SK-N-DZ (cell line): ENCODE data around the gene CRYZL1.

ENCODE experiments used
- DNase-seq: peaks from one replicate; pipeline ENCODE4 v3.0.0-alpha.2; 2015; ENCODE audit warnings: low spot score

CRYZL1 gene

GRCh38 chr21:33662046-33662445, 20.5 kb upstream of the CRYZL1 start:
- no peak for DNase-seq

- DNase-seq = no peak
Measured at GRCh38 chr21:33661146-33661545, 19.6 kb upstream of the CRYZL1 start.

GRCh38 chr21:33660406-33660805, 18.9 kb upstream of the CRYZL1 start:
- no peak for DNase-seq

DNA sequence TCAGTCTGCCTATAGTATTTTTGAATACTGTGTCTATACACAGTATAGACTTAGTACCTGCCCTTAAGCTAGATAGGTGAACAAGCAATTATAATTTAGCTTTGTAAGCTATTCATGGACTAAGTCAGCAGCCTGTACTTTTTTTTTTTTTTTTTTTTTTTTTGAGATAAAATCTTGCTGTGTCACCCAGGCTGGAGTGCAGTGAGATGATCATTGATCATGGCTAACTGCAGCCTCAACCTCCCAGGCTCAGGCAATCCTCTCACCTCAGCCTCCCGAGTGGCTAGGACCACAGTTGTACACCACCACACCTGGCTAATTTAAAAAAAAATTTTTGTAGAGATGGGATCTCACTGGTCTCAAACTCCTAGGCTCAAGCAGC, 18.0 kb upstream of the CRYZL1 start:
- DNase-seq = no peak

GRCh38 chr21:33658919-33659567, 17.5 kb upstream of the CRYZL1 start:
- DNase-seq = no peak

DNA sequence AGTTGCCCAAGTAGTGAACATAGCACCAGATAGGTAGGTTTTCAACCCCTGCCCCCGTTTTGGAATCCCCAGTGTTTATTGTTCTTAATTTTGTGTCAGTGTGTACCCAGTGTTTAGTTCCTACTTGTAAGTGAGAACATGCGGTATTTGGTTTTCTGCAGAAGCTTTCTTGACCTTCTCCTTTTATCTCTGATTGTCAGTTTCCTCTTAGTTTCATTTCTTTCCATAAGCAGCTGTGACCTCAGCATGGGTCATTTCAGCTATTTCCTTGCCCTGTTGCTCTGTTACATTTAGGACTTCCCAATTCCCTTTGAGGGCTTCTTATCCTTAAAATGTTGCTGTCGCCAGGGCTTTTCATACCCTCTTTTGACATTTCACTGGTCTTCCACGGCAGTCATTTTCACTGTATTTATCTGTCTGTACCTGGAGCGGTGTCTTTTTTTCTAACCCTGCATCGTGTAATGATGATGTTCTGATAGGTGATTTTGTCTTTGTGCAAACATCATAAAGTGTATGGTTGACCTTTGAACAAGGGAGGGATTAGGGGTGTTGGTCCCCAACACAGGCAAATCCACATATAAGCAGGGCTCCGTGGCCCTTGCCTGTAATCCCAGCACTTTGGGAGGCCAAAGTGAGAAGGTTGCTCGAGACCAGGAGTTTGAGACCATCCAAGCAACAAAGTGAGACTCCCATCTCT, 15.7 kb upstream of the CRYZL1 start:
- no peak for DNase-seq

GRCh38 chr21:33655588-33656221, 14.2 kb upstream of the CRYZL1 start:
- no peak for DNase-seq

GRCh38 chr21:33654412-33654811, 12.9 kb upstream of the CRYZL1 start:
- no peak for DNase-seq

- no peak for DNase-seq
Measured at GRCh38 chr21:33651965-33652680, 10.6 kb upstream of the CRYZL1 start.

GRCh38 chr21:33650929-33651509, 9.5 kb upstream of the CRYZL1 start:
- no peak for DNase-seq

- no peak for DNase-seq
Measured at GRCh38 chr21:33650230-33650629, 8.7 kb upstream of the CRYZL1 start.

DNA sequence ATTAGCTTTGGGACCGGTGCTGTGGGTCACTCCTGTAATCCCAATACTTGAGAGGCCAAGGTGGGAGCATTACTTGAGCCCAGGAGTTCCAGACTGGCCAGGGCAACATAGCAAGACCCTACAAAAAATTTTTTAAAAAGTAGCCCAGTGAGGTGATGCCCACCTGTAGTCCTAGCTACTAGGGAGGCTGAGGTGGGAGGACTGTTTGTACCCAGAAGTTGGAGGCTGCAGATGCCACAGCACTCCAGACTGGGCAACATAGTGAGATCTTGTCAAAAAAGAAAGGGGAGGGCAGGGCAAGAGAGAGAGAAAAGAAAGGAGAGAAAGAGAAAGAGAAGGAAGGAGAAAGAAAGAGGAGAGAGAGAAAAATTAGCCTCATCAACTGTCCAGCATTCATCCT, 7.0 kb upstream of the CRYZL1 start:
- DNase-seq = no peak

- DNase-seq = no peak
Measured at GRCh38 chr21:33647587-33647986, 6.0 kb upstream of the CRYZL1 start.

- no peak for DNase-seq
Measured at GRCh38 chr21:33645730-33646129, 4.2 kb upstream of the CRYZL1 start.

GRCh38 chr21:33644383-33645074, 3.0 kb upstream of the CRYZL1 start:
- no peak for DNase-seq

DNA sequence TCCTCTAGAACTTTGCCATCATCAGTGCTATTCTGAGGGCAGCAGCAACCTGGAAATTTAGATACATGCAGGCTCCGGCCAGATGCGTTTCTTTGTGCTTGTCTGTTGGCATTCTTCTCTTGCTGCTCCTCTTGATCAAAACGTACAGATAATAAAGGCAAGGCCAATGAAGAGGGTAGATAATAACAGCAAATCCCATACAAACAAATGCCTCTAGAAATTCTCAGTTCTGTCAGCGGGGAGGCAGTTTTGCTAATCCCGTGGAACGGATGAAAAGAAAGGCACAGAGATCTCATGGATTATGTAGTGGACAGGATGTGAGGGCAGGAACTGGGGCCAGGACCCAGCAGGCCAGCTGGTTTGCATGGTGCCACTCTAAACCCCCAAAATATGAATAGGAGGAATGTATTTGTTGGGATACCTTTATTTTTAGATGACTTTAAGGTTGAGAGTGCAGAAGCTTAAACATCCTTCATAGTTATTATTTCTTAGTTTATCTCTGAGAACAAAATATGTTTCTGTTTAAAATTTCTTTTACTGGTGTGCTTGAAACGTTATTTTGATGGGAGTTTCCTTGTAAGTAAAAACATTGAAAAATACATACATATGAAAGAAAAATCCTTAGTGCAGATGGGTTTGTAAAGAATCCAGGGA, 2.2 kb upstream of the CRYZL1 start:
- DNase-seq = peak; percentile 22

DNA sequence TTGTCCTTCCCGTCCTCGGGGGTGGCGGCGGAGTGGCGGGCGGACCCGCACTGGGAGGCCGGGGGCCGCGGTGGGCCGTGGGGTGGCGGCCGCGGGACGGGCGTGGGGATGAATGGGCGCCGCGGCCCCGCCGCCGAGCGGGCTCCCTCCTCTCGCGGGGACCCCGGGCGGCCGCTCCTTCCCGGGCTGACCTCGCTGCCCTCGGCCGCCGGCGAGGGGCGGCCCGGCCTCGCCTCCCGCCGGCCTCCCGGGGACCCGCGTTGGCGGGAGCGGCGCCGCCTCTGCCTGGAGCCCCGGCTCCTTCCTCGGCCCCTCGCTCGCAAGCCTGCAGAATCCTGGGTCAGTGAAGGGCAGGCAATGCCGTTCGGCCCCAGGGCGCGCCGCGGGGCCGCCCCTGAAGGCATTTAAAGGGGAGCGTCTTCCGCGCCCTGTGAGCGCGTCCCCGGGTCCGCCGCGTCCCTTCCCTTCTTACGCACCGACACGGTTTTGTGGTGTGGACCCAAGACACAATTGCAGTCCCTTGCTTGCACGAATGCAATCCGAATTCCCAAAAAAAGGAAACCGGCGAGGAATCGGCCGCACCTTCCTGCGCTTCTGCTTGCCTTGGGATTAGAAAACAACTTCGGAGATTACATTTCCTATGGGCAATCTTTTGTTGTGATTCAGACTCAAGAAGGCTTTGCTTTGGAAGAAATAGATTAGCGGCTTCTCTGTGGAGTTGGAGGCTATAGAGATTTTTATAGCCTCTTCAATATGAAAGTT, 1.5 kb upstream of the CRYZL1 start:
- DNase-seq = peak; percentile 11

- peak; percentile 98 for DNase-seq
Measured at GRCh38 chr21:33642027-33642895, 720 bp upstream of the CRYZL1 start, which contains the start of gene ITSN1. TSS of gene ITSN1 (plus strand) at chr21:33642501. CDS start at chr21:33718829, 76,328 bp downstream.
